HG02884 (cell line): ENCODE data around the gene RETREG1.
"Not testable (repeated sequence)": the region's sequence is repeated elsewhere in the genome, so short reads cannot be mapped to it uniquely, and the experiment has no call there.

Source experiments
- ATAC-seq: cut with Tn5 transposase; IDR thresholded peaks from one replicate; pipeline ENCODE4 v1.9.1; 2021; ENCODE audit warnings: mild to moderate bottlenecking, moderate library complexity; ENCODE audit not compliant: unreplicated experiment

Gene RETREG1

DNA sequence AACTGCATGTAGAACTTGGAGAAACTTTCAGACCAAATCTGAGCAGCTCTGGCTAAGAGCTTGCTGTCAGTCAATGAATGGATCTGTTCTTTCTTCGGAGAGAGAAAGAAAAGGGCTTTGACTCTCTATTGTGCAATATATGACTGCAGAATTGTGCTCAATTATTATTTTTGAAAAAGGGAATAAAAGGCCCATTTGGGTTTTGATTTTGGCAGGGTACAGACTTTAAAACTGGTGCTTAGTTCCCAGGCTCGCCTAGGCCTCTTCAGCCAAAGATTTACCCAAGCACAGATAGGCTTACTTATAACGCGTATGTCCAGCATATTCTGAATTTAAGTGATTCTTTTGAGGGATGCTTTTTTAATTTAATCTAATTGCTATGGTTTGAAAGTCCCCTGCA, 59.3 kb downstream of the RETREG1 start:
- ATAC-seq = no peak

DNA sequence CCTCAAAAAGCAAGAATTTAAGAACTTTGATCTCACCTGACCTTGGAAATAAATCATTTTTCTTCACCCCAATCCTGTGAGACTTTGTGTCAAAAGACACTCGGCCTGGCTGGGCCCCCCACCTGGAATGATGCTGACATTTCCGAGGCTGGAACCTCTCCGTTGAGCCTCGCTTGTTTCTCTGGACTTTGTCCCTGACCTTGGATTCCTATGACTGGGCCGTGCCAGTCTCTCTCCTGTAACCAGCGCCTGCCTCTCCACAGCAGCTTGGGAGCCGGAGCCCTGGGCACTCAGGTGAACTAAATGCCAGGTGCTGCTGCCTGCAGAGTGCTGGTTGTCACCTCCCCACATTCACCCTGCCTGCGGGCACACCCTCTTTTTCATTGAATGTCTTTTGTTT, 62.7 kb downstream of the RETREG1 start:
- no peak for ATAC-seq

DNA sequence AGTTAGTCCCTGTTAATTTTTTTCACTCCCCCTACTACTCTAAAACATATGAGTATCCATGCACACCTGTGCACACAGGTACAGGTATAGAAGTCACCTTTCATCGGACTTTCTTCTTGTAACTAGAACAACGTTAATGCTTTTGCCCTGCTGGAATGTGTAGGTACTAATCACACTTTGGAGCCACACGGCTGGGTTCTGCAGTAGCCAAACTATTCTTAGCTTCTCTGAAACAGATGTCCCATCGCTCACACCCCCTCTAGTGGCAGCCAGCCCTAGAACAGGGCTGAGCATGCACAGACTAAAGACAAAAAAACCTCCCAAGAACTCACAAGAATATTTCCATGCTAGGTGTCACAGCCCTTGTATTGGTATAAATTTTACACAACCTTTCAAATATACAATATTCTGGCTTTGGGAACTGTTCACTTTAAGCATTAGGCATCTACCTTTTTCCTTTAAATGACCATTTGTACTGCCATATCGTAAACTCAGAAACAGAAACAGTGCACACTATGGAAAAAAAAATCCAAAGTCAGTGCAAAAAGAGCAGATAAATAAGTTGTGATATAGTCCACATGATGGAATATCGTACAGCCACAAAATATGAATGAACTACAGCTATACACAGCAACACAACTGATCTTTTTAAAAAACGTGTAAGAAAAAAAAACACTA, 64.0 kb downstream of the RETREG1 start:
- ATAC-seq = peak; percentile 79

- no peak for ATAC-seq
Observed at GRCh38 chr5:16551628-16552027, 65.2 kb downstream of the RETREG1 start.

DNA sequence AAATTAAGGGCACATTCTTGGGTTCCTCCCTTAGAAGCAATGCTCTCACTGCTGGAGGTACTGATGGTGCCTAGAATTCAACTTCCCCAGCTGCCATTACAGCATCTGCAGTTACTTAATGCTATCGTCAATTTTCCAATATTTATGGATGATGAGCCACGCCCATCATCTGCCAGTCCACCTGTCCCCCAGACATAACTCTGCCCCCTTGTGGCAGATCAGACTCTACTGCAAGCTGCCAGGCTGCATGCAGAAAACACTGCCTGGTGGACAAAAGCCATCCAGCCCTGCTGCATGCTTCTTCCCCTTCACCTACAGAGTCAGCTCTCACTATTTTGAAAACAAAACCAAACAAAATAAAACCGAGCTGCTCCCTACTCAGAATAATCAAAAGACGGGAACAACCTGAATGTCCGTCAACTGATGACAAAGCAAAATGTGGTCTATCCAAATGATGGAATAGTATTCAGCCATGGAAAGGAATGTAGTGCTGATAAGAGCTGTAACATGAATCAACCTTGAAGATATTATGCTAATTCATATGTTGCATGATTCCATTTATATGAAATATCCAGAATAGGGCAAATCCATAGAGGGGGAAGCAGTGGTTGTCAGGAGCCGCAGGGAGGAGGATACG, 66.4 kb downstream of the RETREG1 start:
- ATAC-seq = peak; percentile 73

DNA sequence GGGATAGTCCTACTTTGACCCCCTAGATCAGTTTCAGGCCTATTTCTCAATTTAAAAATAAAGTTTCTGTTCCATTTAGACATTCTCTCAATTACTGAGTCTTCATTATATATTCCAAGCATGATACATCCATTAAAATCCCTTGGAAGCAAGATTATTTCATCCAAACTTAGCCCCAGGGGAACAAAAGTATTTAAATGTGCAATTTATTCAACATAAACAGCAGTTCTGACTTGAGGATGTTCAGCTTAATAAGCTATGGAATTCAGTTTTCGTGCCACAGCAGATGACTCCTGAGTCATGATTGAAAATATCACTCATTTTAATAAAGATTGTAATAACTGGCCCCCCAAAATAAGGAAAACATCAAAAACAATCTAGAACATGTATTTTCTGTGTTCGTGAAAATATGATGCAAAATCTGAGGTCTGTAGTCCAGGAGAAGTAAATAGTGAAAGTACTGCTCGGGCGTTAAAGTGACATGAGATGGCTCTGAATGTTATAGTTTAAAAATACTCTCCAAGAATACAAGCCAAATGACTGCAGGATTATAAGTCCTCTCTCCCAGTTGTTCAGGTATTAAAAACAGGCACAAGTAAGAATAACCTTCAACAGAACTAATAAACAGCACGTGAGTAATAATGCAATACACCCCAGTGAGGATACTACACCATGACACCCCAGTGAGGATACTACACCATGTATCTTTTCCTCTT, 67.1 kb downstream of the RETREG1 start:
- peak; percentile 25 for ATAC-seq

DNA sequence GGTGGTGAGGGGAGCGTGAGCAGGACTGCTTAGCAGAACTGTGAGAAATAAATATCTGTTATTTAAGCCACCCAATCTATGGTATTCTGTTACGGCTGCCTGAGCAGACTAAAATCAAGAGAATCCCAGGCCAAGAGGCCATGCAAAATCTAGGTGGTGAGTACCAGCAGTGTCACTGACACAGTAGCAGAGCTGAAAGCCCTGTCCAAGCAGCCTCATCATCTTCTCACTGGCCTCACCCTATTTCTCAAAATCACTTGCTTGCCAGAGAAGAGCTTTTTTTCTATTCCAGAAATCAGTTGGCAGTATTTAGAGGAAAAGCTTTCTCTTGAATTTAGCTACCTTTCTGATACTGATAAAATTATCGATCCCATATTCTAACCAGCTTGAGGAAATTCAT, 68.0 kb downstream of the RETREG1 start:
- ATAC-seq = no peak

- ATAC-seq = no peak
Observed at GRCh38 chr5:16548115-16548514, 68.7 kb downstream of the RETREG1 start.

- no peak for ATAC-seq
Observed at GRCh38 chr5:16547200-16547842, 69.5 kb downstream of the RETREG1 start.

- no peak for ATAC-seq
Observed at GRCh38 chr5:16546732-16547131, 70.1 kb downstream of the RETREG1 start.

DNA sequence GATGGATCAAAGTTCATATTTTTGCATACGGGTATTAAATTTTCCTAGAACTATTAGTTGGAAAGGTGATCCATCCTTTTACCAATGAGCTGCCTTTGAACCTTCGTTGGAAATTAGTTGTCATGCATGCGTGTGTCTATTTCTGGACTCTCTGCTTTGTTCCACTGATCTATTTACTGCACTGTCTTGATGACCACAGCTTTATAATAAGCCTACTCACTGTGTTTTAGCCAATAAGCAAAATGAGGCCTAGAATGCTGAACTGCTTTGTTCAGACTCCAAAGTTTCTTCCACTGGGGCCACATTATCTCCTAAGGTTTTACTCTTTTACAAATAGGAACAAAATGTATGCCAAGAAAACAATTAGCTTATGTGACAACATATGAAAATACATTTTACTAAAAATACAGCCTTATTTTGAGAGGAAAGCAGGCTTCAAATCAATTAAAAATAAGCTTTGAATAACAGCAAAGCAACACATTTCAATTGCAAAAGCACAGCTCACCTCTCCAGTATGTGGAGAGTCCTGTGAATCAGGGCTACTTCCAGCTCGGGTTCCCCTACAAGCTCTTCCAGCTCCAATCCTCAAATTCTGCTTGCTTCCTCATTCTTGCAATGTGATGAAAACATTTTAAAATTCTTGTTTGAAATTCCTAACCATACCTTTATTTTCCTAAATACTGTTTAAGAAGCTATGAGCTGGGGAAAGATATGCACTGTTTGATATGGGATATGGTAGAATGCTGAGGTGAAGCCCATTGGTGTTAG, 72.0 kb downstream of the RETREG1 start:
- ATAC-seq = no peak

DNA sequence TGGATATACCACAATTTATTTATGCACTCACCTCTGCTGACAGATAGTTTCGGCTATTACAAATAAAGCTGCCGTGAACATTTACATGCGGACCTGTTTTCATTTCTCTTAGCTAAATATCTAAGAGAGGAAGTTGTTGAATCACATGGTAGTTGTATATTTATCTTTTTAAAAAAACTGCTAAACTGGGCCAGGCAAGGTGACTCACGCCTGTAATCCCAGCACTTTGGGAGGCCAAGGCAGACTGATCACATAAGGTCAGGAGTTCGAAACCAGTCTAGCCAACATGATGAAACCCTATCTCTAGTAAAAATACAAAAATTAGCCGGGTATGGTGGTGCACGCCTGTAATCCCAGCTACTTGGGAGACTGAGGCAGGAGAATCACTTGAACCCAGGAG, 73.6 kb downstream of the RETREG1 start:
- not testable (repeated sequence) for ATAC-seq

GRCh38 chr5:16542236-16542635, 74.6 kb downstream of the RETREG1 start:
- no peak for ATAC-seq

GRCh38 chr5:16541592-16541991, 75.2 kb downstream of the RETREG1 start:
- ATAC-seq = not testable (repeated sequence)

GRCh38 chr5:16540421-16540820, 76.4 kb downstream of the RETREG1 start:
- ATAC-seq = no peak

DNA sequence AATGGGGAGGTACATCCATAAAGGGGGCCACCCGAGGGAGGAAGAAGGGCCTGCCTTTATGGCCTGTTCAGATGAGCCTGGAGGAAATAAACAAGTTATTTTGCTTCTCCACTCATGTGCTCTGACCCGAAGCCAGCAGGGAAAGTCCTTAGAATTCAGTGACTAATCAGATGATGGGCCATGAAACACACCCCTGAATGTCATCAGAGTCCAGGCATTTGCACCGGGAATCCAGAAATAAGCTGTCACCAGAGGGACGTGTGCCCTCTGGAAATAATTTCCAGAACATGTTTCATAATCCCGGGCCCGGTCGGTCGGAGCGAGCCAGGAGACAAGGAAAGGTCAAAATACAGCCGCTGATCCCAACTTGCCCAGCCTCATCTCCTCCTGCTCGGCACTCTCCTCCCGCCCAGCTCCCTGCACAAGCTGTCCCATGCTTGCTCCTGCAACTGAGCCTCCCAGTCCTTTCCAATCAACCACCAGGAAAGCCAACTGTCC, 77.6 kb downstream of the RETREG1 start:
- ATAC-seq = no peak

GRCh38 chr5:16538006-16538405, 78.8 kb downstream of the RETREG1 start:
- ATAC-seq = no peak

DNA sequence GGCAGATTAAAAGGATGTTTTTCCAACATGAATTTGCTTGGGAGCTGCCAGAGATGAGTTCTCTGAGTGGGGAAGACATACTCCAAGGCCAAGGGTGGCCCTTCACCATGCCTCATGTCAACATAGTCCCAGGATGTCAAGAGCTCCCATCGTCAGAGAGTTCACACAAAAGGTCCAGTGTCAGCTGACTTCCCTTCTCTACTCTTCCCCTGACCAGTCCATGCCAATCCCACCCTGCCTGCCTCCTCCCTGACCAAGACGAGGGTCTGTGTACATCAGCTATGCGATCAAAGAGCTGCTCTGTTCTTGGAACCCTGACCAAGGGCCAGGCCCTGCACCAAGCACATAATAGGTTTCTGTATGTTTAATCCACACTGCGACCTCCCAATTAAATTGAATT, 80.0 kb downstream of the RETREG1 start:
- ATAC-seq = no peak

- ATAC-seq = no peak
Observed at GRCh38 chr5:16536246-16536645, 80.6 kb downstream of the RETREG1 start.

GRCh38 chr5:16534280-16534679, 82.5 kb downstream of the RETREG1 start:
- no peak for ATAC-seq
